HG03571 (cell line): ENCODE measurements around the gene ATE1.

Source experiments
- ATAC-seq: cut with Tn5 transposase; IDR thresholded peaks from one replicate; pipeline ENCODE4 v1.9.1; 2021; ENCODE audit not compliant: unreplicated experiment

The ATE1 gene

GRCh38 chr10:121880895-121881294 is 46.9 kb downstream of the ATE1 start:
- no peak for ATAC-seq

- ATAC-seq, result no peak
Measured at GRCh38 chr10:121879476-121879875, 48.4 kb downstream of the ATE1 start.

- ATAC-seq, result no peak
Measured at GRCh38 chr10:121873236-121873635, 54.6 kb downstream of the ATE1 start.

GRCh38 chr10:121870413-121870812 is 57.4 kb downstream of the ATE1 start:
- ATAC-seq, result no peak

- ATAC-seq, result no peak
Measured at GRCh38 chr10:121865554-121865953, 62.3 kb downstream of the ATE1 start.

- no peak for ATAC-seq
Measured at GRCh38 chr10:121864653-121865052, 63.2 kb downstream of the ATE1 start.

- ATAC-seq, result no peak
Measured at GRCh38 chr10:121864168-121864567, 63.7 kb downstream of the ATE1 start.

- ATAC-seq, result no peak
Measured at GRCh38 chr10:121862649-121863048, 65.2 kb downstream of the ATE1 start.

- no peak for ATAC-seq
Measured at GRCh38 chr10:121862042-121862441, 65.8 kb downstream of the ATE1 start.

GRCh38 chr10:121860810-121861209 is 67.0 kb downstream of the ATE1 start:
- ATAC-seq, result no peak

GRCh38 chr10:121854809-121855445 is 72.9 kb downstream of the ATE1 start:
- ATAC-seq, result no peak

GRCh38 chr10:121853950-121854349 is 73.9 kb downstream of the ATE1 start:
- no peak for ATAC-seq

GRCh38 chr10:121851786-121852185 is 76.0 kb downstream of the ATE1 start:
- ATAC-seq, result no peak

GRCh38 chr10:121848082-121848481 is 79.7 kb downstream of the ATE1 start:
- ATAC-seq, result no peak

- ATAC-seq, result no peak
Measured at GRCh38 chr10:121846555-121846954, 81.3 kb downstream of the ATE1 start.

- ATAC-seq, result peak; percentile 92
Measured at GRCh38 chr10:121845044-121845784, 82.6 kb downstream of the ATE1 start.

GRCh38 chr10:121844537-121844936 is 83.3 kb downstream of the ATE1 start:
- no peak for ATAC-seq

- no peak for ATAC-seq
Measured at GRCh38 chr10:121843379-121843778, 84.5 kb downstream of the ATE1 start.

- ATAC-seq, result no peak
Measured at GRCh38 chr10:121841862-121842261, 86.0 kb downstream of the ATE1 start.

- ATAC-seq, result no peak
Measured at GRCh38 chr10:121838931-121839330, 88.9 kb downstream of the ATE1 start.

- no peak for ATAC-seq
Measured at GRCh38 chr10:121838149-121838548, 89.7 kb downstream of the ATE1 start.

- ATAC-seq, result no peak
Measured at GRCh38 chr10:121836171-121836570, 91.7 kb downstream of the ATE1 start.

- no peak for ATAC-seq
Measured at GRCh38 chr10:121835376-121835775, 92.5 kb downstream of the ATE1 start.
